Measurements from ENCODE around the gene EPHA6.

The EPHA6 gene

GRCh38 chr3:97662762-97663161 lies 848.4 kb downstream of the EPHA6 start:
- no peak for DNase-seq

- DNase-seq = no peak
Observed at GRCh38 chr3:97665896-97666295, 851.5 kb downstream of the EPHA6 start.

- DNase-seq = no peak
Observed at GRCh38 chr3:97670952-97671351, 856.6 kb downstream of the EPHA6 start.

- DNase-seq = no peak
Observed at GRCh38 chr3:97673357-97673997, 859.1 kb downstream of the EPHA6 start.

GRCh38 chr3:97674461-97674860 lies 860.1 kb downstream of the EPHA6 start:
- no peak for DNase-seq

- DNase-seq = no peak
Observed at GRCh38 chr3:97680210-97680609, 865.8 kb downstream of the EPHA6 start.

- DNase-seq = no peak
Observed at GRCh38 chr3:97680696-97681095, 866.3 kb downstream of the EPHA6 start.

- no peak for DNase-seq
Observed at GRCh38 chr3:97684490-97684889, 870.1 kb downstream of the EPHA6 start.

- no peak for DNase-seq
Observed at GRCh38 chr3:97686258-97686657, 871.9 kb downstream of the EPHA6 start.

- DNase-seq = no peak
Observed at GRCh38 chr3:97687734-97688133, 873.3 kb downstream of the EPHA6 start.

GRCh38 chr3:97689111-97689510 lies 874.7 kb downstream of the EPHA6 start:
- DNase-seq = no peak

- DNase-seq = no peak
Observed at GRCh38 chr3:97689962-97690361, 875.6 kb downstream of the EPHA6 start.

- DNase-seq = no peak
Observed at GRCh38 chr3:97691354-97691753, 877.0 kb downstream of the EPHA6 start.

- DNase-seq = no peak
Observed at GRCh38 chr3:97692389-97692788, 878.0 kb downstream of the EPHA6 start.

GRCh38 chr3:97692831-97693230 lies 878.4 kb downstream of the EPHA6 start:
- DNase-seq = no peak

- no peak for DNase-seq
Observed at GRCh38 chr3:97694876-97695275, 880.5 kb downstream of the EPHA6 start.

- no peak for DNase-seq
Observed at GRCh38 chr3:97698691-97699090, 884.3 kb downstream of the EPHA6 start.

- no peak for DNase-seq
Observed at GRCh38 chr3:97699889-97700288, 885.5 kb downstream of the EPHA6 start.

- no peak for DNase-seq
Observed at GRCh38 chr3:97705764-97706163, 891.4 kb downstream of the EPHA6 start.

- DNase-seq = no peak
Observed at GRCh38 chr3:97706226-97706625, 891.8 kb downstream of the EPHA6 start.

GRCh38 chr3:97711654-97712053 lies 897.3 kb downstream of the EPHA6 start:
- DNase-seq = no peak

- no peak for DNase-seq
Observed at GRCh38 chr3:97712919-97713318, 898.5 kb downstream of the EPHA6 start.

GRCh38 chr3:97713634-97714033 lies 899.2 kb downstream of the EPHA6 start:
- DNase-seq = no peak

GRCh38 chr3:97719156-97719821 lies 904.9 kb downstream of the EPHA6 start:
- peak; percentile 65 for DNase-seq

- DNase-seq = no peak
Observed at GRCh38 chr3:97720417-97720816, 906.0 kb downstream of the EPHA6 start.

Data from fibroblast of skin of right biceps (primary cell).